T-helper 1 cell (primary cell): Measurements from ENCODE around the gene TEDDM1.

Source experiments
- DNase-seq, 5 donors: peaks; one replicate each; pipeline ENCODE4 v3.0.0-alpha.2; 2012 to 2020

TEDDM1 gene

DNA sequence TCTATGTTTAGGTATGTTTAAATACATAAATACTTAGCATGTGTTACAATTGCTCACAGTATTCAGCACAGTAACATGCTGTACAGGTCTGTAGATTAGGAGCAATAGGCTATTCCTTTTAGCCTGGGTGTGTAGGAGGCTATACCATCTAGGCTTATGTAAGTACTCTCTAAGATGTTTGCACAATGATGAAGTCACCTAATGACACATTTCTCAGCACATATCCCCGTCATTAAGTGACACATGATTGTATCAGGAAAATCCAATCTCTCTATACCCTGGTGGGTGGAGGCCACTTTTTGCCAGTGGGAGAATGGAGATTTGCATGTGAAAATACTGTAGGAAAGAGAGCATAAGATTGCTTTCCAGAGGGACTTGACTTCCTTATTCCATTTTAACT is 5.5 kb upstream of the TEDDM1 start:
- DNase-seq, result no peak

DNA sequence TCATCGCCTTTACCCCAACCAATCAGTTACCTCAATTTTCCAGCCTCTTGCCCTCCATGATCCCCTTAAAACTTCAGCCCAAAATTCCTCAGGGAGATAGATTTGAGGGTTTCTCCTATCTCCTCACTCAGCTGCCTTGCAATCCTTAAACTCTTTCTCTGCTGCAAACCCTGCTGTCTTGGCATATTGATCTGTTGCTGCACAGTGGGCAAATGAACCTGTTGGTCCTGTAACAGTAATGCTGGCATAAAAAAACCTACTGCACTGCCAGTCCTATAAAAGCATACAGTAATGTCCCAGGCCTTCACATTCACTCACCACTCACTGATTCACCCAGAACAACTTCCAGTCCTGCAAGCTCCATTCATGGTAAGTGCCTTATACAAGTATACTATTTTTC is 5.1 kb upstream of the TEDDM1 start:
- no peak for DNase-seq

DNA sequence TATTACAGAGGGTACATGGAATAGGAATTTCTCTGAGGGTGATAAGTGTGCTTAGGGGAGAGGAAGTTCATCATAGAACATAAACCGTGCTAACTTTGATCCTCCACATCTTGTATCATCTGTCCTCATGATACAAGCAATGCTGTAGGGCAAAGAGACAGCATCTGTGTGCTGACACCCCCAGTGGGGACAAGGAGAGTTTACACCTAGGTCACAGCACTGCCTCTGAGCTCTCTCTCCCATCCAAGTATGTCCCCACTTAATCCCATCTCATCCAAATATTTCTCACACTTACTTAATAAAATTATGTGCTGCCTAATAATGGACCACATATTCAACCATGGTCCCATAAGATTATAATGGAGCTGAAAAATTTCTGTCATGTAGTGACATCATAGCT is 4.3 kb upstream of the TEDDM1 start:
- DNase-seq, result no peak

DNA sequence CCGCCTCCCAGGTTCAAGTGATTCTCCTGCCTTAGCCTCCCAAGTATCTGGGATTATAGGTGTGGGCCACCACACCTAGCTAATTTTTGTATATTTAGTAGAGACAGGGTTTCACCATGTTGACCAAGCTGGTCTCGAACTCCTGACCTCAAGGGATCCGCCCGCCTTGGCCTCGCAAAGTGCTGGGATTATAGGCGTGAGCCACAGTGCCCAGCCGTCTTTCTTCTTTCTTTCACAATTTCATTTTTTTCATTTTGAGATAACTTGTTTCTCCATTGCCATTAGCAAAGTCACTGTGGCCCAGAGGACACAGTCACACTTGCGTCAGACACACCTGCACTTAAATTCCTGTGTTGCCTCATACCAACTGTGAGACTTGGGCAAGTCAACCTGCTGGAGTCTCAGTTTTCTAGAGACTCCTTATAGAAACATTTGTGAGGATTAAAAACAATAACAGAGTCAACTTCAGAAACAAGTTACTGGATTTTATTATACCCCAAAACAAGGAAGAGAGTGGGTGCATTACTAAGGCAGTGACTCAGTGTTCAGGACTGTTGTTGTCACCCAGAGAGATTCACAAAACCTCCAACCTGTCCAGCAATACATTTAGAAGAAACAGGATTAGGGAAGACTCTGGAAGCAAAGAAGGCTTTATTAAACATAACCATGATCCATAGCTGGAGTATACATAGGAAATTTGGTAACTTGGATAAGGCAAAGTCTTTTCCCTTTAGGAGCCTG is 2.6 kb downstream of the TEDDM1 start:
- no peak for DNase-seq

DNA sequence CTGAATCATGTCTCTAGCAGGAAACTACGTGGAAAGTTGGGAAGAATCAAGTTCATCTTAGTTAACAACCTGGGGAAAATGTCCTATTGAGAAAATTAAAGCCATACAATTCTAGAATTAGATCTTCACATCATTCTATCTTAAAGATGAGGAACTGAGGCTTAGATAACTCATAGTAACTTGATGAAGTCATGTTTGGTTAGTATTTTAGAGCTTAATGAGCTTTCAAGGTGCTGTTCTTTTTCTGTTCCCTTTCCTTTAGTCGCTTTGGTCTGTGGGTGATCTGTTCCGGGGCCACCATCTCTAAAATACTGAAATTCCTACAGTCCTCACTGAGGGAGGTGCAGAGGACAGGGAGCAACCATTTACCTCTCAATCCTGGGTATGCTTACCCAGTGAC is 4.6 kb downstream of the TEDDM1 start:
- DNase-seq, result no peak

DNA sequence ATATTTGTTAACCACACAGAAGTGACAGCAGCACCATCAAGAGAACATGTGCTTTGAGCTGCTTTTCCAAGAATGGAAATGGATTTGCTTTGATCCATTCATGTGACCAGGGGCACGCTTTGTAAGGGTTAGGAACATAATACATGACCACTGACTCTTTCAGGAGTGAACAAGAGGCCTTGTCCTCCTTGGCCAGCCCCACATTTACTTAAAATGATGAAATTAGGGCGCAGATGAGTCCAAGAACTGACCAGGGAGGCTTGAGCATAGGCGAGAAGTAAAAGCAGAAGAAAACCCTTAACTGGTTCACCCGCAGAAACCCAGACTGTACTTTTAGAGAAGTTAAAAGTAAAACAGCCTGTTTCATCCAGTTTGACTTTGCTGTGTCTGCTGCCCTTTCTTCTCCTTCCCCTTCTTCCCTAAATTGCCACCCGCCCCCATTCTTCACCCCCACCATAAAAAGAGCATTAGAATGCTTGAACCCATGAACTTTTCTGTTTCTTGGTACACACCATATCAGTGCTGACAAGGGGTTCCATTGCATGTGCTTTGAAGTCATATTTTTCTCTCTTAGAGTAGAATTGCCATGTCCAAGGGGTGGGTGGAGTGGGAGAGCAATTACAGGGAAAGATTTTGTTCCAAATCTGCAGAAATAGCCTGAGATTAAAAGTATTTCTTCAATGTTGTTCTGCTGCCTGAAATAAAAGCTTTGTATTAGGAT is 6.3 kb downstream of the TEDDM1 start:
- DNase-seq, result no peak

DNA sequence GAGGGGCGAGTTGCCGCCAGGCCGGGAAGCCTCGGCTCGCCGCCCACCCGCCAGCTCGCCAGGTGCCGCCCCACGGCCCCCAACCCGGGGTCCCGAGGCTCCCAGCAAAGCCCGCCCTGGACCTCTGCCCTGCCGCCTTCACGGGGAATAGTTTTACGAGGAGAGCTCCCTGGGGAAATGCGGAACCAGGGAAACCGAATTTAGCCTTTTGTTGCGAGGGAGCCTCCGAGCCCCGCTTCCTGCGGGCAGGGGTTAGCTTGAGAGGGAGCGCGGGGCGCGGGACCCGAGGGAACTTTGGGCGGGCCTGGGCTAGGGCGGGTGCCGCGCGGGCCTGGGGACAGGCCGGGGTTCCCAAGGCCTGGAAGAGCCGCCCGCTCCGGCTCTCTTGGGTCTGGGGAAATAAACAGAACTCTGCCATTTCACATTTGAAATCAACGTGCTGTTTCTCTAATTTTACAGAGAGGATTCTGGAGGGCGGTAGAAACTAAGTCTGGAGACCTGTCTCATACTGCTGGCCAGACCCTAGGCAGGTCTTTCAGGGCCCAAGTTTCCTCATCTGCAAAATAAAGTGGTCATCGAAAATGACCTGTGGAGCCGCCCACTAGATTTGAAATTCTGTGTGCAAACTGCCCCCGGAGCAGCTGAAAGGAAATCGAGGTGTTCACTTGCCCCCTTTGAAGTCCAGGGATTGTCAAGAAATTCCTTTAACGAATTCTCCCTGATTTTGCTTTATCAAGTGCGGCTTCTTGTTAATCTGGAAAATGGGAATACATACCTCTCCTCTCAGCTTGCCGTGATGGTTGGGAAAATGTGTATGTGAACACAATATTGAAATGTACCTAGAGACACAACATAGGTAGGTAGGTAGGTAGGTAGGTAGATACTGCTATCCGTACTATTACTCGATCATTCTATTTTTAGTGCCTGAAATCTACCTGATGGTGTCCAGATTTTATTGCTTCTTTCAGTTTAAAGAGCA is 8.1 kb downstream of the TEDDM1 start:
- peak in 2 of 5 donors; percentile 6 to 17 for DNase-seq

DNA sequence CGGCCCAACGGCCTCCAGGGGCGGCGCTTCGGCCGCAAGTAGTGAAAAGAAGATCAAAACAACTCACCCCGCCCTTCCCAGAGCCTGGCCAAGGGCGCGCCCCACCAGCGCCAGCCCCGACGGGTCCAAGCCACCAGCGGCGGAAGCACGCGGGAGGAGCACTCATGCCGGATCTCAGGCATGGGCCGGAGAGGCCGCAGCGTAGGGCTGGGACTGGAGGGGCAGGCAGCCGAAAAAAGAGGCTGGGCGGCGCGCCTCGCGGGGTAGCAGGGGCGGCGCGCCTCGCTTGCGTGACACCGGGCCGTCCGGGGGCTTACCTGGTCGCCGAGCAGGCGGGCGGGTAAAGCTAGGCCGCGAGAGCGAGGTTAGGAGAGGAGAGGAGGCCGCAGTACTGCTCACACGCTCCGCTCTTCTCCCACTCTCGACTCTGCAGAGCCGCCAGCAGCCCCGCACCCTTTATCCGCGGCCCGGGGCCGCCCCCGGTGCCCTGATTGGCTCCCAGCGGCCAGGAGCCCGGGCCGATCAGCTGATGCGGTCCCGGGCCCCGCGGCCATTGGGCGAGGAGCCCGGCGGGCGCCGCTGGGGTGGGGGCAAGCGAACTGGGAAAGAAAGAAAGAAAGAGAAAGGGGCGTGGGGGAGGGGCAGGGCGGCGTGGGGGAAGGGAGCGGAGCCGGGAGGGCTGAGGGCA is 9.0 kb downstream of the TEDDM1 start, which contains the start of gene GLUL:
TSS of gene GLUL (minus strand) at position 429 of the 688 bp plus-strand sequence. CDS start 3,053 bp downstream, outside the sequence.
- DNase-seq, result peak; percentile 33 to 86 (median 43)

DNA sequence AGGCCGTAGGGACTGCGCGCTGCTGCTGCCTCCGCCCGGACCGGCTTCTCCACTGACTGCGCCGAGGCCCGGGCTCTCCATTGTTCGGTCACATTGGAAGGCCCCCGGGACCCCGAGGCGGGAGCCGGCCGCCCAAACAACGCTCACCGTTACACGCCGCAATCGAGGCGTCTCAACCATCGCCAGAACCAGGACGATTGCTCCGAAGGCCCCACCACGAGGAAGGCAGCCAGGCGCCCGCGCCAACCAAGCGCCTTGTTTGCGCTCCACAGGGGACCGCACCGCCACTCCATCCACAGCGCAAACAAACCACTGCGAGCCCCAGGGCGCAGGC is 9.5 kb downstream of the TEDDM1 start:
- no peak for DNase-seq

DNA sequence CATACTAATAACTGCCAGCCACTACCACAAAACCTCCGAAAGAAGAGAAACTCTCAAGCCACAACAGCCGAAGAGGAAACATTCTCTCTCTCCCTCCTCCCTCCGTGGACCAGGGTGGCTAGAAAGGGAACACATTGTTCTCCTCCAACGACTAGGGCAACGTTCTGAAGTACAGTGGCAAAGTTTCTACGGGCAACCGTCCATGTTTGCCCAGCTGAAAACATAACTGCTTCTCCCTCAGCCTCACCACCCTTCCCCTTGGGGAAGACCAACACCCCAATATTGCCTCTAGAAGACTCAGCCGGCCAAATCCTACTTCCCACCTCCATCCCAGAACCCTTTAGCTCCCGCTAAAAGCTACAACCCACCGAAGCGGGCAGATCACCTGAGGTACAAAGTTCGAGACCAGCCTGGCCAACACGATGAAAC is 10.8 kb downstream of the TEDDM1 start:
- DNase-seq, result no peak

DNA sequence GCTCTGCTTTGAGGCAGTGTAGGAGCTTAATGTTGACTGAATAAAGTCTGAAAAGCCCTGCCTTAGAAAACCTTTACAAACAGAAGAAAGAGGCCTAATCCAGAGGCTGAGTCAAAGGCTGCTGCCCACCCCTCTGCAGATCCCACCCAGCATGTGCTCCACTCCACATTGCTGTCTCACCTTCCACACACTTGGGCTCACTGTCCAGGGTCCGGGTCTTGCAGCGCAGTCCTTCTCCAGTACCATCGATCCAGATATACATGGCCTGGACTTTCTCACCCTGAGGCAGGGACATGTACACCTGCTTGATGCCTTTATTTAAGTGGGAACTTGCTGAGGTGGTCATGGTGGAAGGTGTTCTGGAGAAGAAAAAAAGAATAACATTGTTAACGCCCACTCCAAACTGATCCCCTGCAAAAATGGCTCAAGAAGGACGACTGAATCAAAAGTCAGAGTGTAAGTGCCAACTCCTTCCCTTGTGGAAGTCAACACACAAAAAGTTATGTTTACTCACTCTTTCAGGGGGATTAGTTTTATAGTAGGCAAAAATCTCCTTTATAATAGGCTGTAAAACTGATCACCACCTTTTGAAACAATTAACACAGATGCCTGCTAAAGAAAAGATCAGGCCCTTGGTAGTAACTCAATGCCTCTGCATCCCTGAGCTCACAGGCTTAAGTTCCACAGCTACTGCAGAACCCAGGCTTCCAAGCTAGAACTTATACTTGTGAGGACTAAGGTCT is 11.9 kb downstream of the TEDDM1 start:
- no peak for DNase-seq

DNA sequence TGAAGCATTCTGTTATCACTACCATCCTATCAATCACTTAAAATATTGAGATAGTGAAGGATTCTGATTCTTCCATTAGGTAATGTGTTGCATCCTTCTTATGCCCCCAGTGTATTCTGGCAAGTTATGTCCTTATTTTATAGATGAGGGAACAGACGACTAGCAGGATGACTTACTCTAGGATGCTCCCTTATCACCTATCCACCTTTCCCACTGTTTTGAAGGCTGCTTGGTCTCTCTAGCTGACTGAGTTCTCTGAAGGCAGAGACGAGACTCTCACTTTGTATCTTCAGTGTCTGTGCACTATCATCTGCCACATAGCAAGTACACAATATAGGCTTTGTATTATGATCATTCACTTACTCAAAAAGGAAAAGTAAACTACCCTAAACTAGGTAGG is 12.9 kb downstream of the TEDDM1 start:
- no peak for DNase-seq

DNA sequence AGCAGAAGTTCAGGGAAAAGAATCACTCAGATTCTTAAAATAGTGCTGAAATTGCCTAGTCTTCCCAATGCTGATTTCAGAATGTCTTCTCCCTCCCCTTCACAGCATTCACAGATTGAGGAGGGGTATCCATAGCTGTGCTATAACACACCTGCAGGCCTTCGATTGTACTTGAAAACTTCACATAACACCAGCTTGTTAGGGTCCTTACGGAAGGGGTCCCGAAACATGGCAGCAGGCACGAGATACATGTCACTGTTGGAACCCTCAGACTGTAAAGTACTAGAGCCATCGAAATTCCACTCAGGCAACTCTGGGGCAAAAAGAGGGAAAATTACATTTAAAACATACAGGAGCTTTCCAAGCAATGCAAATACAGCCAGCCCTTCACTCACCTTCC is 13.5 kb downstream of the TEDDM1 start:
- DNase-seq, result no peak

DNA sequence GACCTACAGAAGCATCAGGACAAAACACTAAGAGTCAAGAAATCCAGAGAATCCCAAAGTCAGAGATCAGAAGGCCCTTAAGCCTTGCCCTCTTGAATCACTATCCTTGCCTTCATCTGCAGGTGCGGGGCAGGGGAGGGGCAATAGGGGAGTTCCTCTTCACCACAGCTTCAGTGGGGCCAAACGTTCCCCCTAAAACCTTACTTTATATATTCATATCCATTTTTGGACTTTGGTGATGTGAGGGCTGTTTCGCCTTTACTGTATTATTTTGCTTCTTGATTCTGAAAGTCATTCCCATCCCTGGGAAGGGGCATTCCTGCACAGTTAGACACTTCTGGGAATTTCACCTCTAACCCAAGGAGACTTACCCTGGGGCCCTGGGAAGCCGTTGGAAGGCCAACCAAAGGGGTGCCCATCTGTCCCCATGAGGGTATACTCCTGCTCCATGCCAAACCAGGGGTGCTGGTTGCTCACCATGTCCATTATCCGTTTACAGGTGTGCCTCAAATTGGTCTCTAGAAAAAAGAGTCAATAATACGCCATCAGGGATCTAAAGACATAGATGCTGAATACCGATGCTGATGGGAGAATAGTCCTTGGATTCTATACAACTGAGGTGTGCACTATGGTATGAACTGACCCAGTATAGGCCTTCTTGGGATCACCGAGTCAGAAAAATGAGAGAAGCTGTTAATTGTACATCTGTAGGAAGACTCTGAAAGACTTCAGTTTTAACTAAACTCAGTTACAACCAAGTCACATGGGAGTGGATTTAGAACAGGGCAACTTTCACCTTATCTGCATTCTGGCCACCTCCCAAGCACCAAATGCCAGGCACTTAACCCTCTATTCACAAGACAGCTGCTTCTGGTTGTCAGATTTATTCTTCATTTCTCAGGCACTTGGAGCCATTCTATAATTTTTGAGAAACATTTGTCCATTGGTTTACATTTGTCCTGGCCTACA is 14.3 kb downstream of the TEDDM1 start:
- DNase-seq, result no peak

DNA sequence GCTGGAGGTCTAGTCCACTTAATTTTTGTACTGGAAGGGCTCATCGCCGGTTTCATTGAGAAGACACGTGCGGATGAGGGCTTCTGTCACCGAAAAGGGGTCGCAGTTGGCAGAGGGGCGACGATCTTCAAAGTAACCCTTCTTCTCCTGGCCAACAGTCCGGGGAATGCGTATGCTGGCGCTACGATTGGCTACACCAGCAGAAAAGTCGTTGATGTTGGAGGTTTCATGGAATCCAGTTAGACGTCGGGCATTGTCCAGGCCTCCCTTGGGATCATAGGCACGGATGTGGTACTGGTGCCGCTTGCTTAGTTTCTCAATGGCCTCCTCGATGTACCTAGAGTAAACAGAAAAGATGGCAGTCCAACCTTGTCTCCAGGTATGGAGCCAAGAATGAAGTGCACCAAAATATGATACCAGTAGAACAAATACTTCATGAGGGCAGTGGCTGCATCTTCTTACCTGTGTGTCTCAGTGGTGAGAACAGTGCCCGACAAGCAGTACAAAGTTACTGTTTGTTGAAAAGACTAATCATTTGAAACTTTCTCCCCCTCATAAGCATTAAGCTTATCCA is 16.0 kb downstream of the TEDDM1 start:
- DNase-seq, result no peak

DNA sequence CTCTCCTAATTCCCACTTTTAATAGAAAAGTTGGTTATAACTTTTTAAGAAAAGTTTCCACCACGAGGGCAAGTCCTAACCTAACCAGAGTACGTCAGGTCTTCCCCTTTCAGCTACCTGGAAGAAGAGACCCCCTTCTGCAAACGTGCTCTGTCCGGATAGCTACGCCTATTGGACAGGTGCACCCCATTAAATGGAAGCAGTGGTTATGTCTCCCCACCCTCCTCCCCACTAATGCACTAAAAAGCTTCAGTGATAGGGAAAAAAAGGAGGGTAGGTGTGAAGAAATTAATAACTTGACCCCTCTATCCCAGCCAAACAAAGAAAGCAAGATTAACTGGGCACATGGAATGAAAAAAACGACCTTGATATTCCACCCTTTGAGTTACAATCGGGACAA is 16.5 kb downstream of the TEDDM1 start:
- no peak for DNase-seq

DNA sequence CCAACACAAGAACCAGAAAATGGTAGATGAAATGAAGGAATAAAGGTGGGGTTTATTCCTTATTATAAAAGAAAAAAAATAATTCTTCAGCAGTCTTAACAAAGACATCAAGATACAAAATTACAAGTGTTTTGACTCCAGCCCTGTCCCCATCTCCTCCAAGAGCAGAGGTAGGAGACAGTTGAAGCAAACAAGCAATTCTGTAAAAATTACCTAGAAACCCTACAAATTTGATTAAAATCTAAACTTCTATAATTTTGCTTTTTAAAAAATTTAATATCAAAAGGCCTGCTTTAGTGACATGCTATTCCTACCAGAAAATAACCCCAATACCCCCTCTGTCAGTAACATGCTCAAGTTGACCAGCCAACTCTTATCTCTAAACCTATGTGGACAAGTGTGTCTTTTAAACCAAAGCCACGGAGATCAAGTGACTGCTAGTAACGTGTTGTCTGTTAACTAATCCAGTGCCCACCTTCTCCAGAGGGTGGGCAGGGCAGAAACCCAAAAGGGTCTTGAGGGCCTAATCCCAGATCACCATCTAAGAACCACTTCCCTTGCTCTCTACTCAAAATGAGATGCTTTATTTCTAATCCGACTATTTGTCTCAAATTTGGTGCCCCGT is 17.3 kb downstream of the TEDDM1 start:
- DNase-seq, result no peak

DNA sequence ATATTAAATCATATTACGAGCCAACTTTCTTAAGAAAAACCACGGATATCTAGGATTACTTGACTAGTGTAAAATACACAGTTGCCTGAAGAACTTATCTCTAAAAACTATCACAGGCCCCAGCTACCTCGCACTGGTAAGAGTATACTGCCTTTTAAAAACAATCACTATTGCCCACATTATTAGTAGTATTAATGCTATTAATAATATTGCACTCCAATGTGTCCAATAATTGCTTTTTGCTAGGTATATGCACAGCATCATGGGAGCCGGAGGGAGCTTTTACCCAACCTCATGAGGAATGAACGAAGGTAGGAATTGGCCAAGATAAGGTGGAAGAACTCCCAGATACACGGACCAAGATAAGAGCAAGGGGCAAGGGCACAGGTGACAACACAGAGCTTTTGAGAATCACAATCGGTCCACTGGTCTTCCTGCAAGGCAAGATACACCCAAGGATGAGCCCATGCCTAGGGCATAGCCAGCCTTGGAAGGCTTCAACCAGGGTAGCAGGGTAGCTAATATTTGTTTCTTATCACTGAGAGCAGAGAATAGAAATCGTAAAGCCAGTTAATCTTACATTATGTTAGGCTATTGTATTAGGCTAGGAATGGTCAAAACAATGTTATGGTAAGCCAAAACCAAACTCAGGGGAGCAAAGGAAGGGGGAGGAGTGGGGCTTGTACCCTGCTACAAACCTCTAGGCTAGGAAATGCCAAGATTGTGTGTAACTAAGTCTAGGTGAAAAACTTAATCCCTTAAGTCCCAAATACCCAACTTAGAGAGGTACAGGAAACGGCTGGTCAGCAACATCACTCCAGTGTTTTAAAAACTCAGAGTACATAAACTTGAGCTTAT is 18.3 kb downstream of the TEDDM1 start:
- DNase-seq, result no peak

DNA sequence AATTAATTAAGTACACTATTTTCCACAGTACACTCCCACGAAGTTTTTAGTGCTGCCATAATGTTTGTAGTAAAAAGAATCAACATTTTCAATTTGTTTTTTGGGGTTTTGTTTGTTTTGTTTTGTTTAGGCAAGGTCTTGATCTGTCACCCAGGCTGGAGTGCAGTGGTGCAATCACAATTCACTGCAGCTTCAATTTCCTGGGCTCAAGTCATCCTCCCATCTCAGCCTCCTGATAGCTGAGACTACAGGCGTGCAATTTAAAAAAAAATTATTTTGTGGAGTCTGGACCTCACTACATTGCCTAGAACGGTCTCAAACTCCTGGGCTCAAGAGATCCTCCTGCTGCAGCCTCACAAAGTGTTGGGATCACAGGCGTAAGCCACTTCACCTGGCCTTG is 20.3 kb downstream of the TEDDM1 start:
- no peak for DNase-seq
